Measurements from ENCODE around the gene CCL4.
"Not testable (repeated sequence)": the region's sequence is repeated elsewhere in the genome, so short reads cannot be mapped to it uniquely, and the experiment has no call there.

GRCh38 chr17:36104246-36104645, 619 bp downstream of the CCL4 start:
- not testable (repeated sequence) for TF ChIP-seq EGR1 (IDR thresholded peaks at IDR 0.05; ENCODE audit: low read depth); SIN3A (IDR thresholded peaks at IDR 0.05; ENCODE audit: low read depth); POLR2A (IDR thresholded peaks at IDR 0.05; ENCODE audit: borderline replicate concordance, extremely low read depth, insufficient read depth, insufficient read length)
